ENCODE results near the gene SELENOS.

Gene SELENOS

GRCh38 chr15:101280007-101280406, 2.7 kb upstream of the SELENOS start:
- Histone ChIP-seq H3K4me2 (ENCODE audit: low read length) (no peak overlapping the region), H2AFZ (no peak overlapping the region), H3K79me2 (no peaks in the 10 kb centered on the region), H3K9ac (no peak overlapping the region), H3K4me1 (no peaks in the 10 kb centered on the region), H3K27ac (no peak overlapping the region), H3K27me3 (ENCODE audit: control insufficient read depth, insufficient read depth, low read length) (no peaks in the 10 kb centered on the region), H3K4me3 (ENCODE audit: low read depth, low read length) (no peak overlapping the region), H3K9me3 (ENCODE audit: control insufficient read depth, low read length) (no peaks in the 10 kb centered on the region), H3K36me3 (ENCODE audit: control insufficient read depth, insufficient read depth, low read length) (no peaks in the 10 kb centered on the region)
- TF ChIP-seq CTCF (IDR thresholded peaks at IDR 0.05), result no peak

- Histone ChIP-seq H3K4me1 (no peaks in the 10 kb centered on the region), H3K27ac (peak overlapping the region; percentile 53), H3K4me2 (ENCODE audit: low read length) (peak overlapping the region; percentile 71), H3K36me3 (ENCODE audit: control insufficient read depth, insufficient read depth, low read length) (no peaks in the 10 kb centered on the region), H3K9ac (no peak overlapping the region), H3K4me3 (ENCODE audit: low read depth, low read length) (peak overlapping the region; percentile 81), H3K27me3 (ENCODE audit: control insufficient read depth, insufficient read depth, low read length) (no peaks in the 10 kb centered on the region), H3K79me2 (no peaks in the 10 kb centered on the region), H2AFZ (peak overlapping the region; percentile 58), H3K9me3 (ENCODE audit: control insufficient read depth, low read length) (no peaks in the 10 kb centered on the region)
- TF ChIP-seq CTCF (IDR thresholded peaks at IDR 0.05), result no peak
Measured at GRCh38 chr15:101277943-101278564, 769 bp upstream of the SELENOS start.

- TF ChIP-seq CTCF (IDR thresholded peaks at IDR 0.05), result no peak
- H3K4me3 ChIP-seq (ENCODE audit: low read depth, low read length), result peak overlapping the region; percentile 81
- no peaks in the 10 kb centered on the region for H3K36me3 ChIP-seq (ENCODE audit: control insufficient read depth, insufficient read depth, low read length)
Measured at GRCh38 chr15:101276501-101277037, 716 bp downstream of the SELENOS start.

GRCh38 chr15:101275018-101275417, 2.3 kb downstream of the SELENOS start:
- Histone ChIP-seq H2AFZ (no peak overlapping the region), H3K4me2 (ENCODE audit: low read length) (no peak overlapping the region), H3K27me3 (ENCODE audit: control insufficient read depth, insufficient read depth, low read length) (no peaks in the 10 kb centered on the region), H3K36me3 (ENCODE audit: control insufficient read depth, insufficient read depth, low read length) (no peaks in the 10 kb centered on the region), H3K4me1 (no peaks in the 10 kb centered on the region), H3K9me3 (ENCODE audit: control insufficient read depth, low read length) (no peaks in the 10 kb centered on the region), H3K9ac (no peak overlapping the region), H3K79me2 (no peaks in the 10 kb centered on the region), H3K4me3 (ENCODE audit: low read depth, low read length) (no peak overlapping the region), H3K27ac (no peak overlapping the region)
- TF ChIP-seq CTCF (IDR thresholded peaks at IDR 0.05), result no peak

More at GRCh38 chr15:101276501-101277037, 716 bp downstream of the SELENOS start:
- Histone ChIP-seq H3K27me3 (ENCODE audit: control insufficient read depth, insufficient read depth, low read length) (no peaks in the 10 kb centered on the region), H3K4me2 (ENCODE audit: low read length) (peak overlapping the region; percentile 87), H3K79me2 (no peaks in the 10 kb centered on the region), H3K4me1 (no peaks in the 10 kb centered on the region), H3K9ac (no peak overlapping the region), H3K27ac (peak overlapping the region; percentile 64), H2AFZ (peak overlapping the region; percentile 82), H3K9me3 (ENCODE audit: control insufficient read depth, low read length) (no peaks in the 10 kb centered on the region)

- Histone ChIP-seq H3K4me3 (ENCODE audit: low read depth, low read length) (no peak overlapping the region), H3K4me1 (no peaks in the 10 kb centered on the region), H3K9me3 (ENCODE audit: control insufficient read depth, low read length) (no peaks in the 10 kb centered on the region), H3K4me2 (ENCODE audit: low read length) (no peak overlapping the region), H2AFZ (no peak overlapping the region), H3K79me2 (no peaks in the 10 kb centered on the region), H3K9ac (no peak overlapping the region), H3K27ac (no peak overlapping the region), H3K27me3 (ENCODE audit: control insufficient read depth, insufficient read depth, low read length) (no peaks in the 10 kb centered on the region), H3K36me3 (ENCODE audit: control insufficient read depth, insufficient read depth, low read length) (no peaks in the 10 kb centered on the region)
- TF ChIP-seq CTCF (IDR thresholded peaks at IDR 0.05), result no peak
Measured at GRCh38 chr15:101273534-101273933, 3.8 kb downstream of the SELENOS start.
